Measurements from ENCODE around the gene SEC14L1.
"Not testable (repeated sequence)": the region's sequence is repeated elsewhere in the genome, so short reads cannot be mapped to it uniquely, and the experiment has no call there.

Gene SEC14L1

GRCh38 chr17:77231076-77231871 lies 90.5 kb downstream of the SEC14L1 start:
- DNase-seq (ENCODE audit: low read depth in 2 of 2, low spot score in 1 of 2), result no peak

GRCh38 chr17:77233127-77233526 lies 92.4 kb downstream of the SEC14L1 start:
- no peak for DNase-seq (ENCODE audit: low read depth in 2 of 2, low spot score in 1 of 2)

- DNase-seq (ENCODE audit: low read depth in 2 of 2, low spot score in 1 of 2), result no peak
Measured at GRCh38 chr17:77233635-77234334, 93.0 kb downstream of the SEC14L1 start.

- no peak for DNase-seq (ENCODE audit: low read depth in 2 of 2, low spot score in 1 of 2)
Measured at GRCh38 chr17:77234695-77235094, 93.9 kb downstream of the SEC14L1 start.

- no peak for DNase-seq (ENCODE audit: low read depth in 2 of 2, low spot score in 1 of 2)
Measured at GRCh38 chr17:77235370-77235941, 94.7 kb downstream of the SEC14L1 start.

- no peak for DNase-seq (ENCODE audit: low read depth in 2 of 2, low spot score in 1 of 2)
Measured at GRCh38 chr17:77237232-77238008, 96.7 kb downstream of the SEC14L1 start.

GRCh38 chr17:77240976-77241375 lies 100.2 kb downstream of the SEC14L1 start:
- no peak for DNase-seq (ENCODE audit: low read depth in 2 of 2, low spot score in 1 of 2)

GRCh38 chr17:77242118-77242851 lies 101.5 kb downstream of the SEC14L1 start:
- no peak for DNase-seq (ENCODE audit: low read depth in 2 of 2, low spot score in 1 of 2)

GRCh38 chr17:77245162-77245926 lies 104.6 kb downstream of the SEC14L1 start:
- no peak for DNase-seq (ENCODE audit: low read depth in 2 of 2, low spot score in 1 of 2)

GRCh38 chr17:77246110-77247047 lies 105.6 kb downstream of the SEC14L1 start:
- no peak for DNase-seq (ENCODE audit: low read depth in 2 of 2, low spot score in 1 of 2)

- DNase-seq (ENCODE audit: low read depth in 2 of 2, low spot score in 1 of 2), result peak; percentile 69 to 83
Measured at GRCh38 chr17:77247048-77247541, 106.3 kb downstream of the SEC14L1 start.

GRCh38 chr17:77247609-77248008 lies 106.8 kb downstream of the SEC14L1 start:
- no peak for DNase-seq (ENCODE audit: low read depth in 2 of 2, low spot score in 1 of 2)

GRCh38 chr17:77248216-77249114 lies 107.7 kb downstream of the SEC14L1 start:
- DNase-seq (ENCODE audit: low read depth in 2 of 2, low spot score in 1 of 2), result no peak

- DNase-seq (ENCODE audit: low read depth in 2 of 2, low spot score in 1 of 2), result no peak
Measured at GRCh38 chr17:77251622-77252183, 110.9 kb downstream of the SEC14L1 start.

GRCh38 chr17:77252306-77252705 lies 111.5 kb downstream of the SEC14L1 start:
- DNase-seq (ENCODE audit: low read depth in 2 of 2, low spot score in 1 of 2), result not testable (repeated sequence)

GRCh38 chr17:77253611-77254051 lies 112.9 kb downstream of the SEC14L1 start:
- DNase-seq (ENCODE audit: low read depth in 2 of 2, low spot score in 1 of 2), result no peak
